C4-2B (cell line): ENCODE measurements around the gene C11orf21.

Experiments used
- H3K27ac ChIP-seq: fragments of 450-650 bp; 2 replicates; pipeline ENCODE4 v1.5.1; 2017
- CTCF ChIP-seq: fragments of 450-650 bp; conservative IDR thresholded peaks from 2 replicates; pipeline ENCODE4 v1.5.1; 2017; ENCODE audit warnings: mild to moderate bottlenecking
- ZFX ChIP-seq: fragments of 450-650 bp; IDR thresholded peaks from 2 replicates; pipeline ENCODE4 v1.6.1; 2017

The C11orf21 gene

GRCh38 chr11:2310786-2311352 lies 9.2 kb upstream of the C11orf21 start:
- no peak overlapping the region for H3K27ac ChIP-seq
- TF ChIP-seq ZFX: no peak
- no peak for TF ChIP-seq CTCF

- TF ChIP-seq ZFX: no peak
- TF ChIP-seq CTCF: no peak
- H3K27ac ChIP-seq: no peak overlapping the region
Observed at GRCh38 chr11:2310073-2310785, 8.5 kb upstream of the C11orf21 start.

GRCh38 chr11:2309251-2310072 lies 7.7 kb upstream of the C11orf21 start:
- H3K27ac ChIP-seq: no peak overlapping the region
- TF ChIP-seq ZFX (no peak), CTCF (no peak)

- TF ChIP-seq CTCF (no peak), ZFX (no peak)
- H3K27ac ChIP-seq: no peak overlapping the region
Observed at GRCh38 chr11:2308713-2309112, 7.0 kb upstream of the C11orf21 start.

- no peak overlapping the region for H3K27ac ChIP-seq
- TF ChIP-seq ZFX (no peak), CTCF (no peak)
Observed at GRCh38 chr11:2307501-2308331, 6.0 kb upstream of the C11orf21 start.

GRCh38 chr11:2306877-2307500 lies 5.3 kb upstream of the C11orf21 start:
- H3K27ac ChIP-seq: no peak overlapping the region
- TF ChIP-seq CTCF: no peak
- no peak for TF ChIP-seq ZFX
